ENCODE data around the gene TNRC6C.

- TF ChIP-seq CTCF (IDR thresholded peaks at IDR 0.05; ENCODE audit: borderline replicate concordance, extremely low read depth, low read length, poor library complexity, severe bottlenecking) (no peak), EZH2 (IDR thresholded peaks at IDR 0.05; ENCODE audit: borderline replicate concordance, low read depth, low read length, severe bottlenecking) (no peak)
Observed at GRCh38 chr17:78042542-78042941, 84.0 kb downstream of the TNRC6C start.
